Neuronal stem cell (in vitro differentiated cells): ENCODE measurements around the gene BTBD2.
A peak's percentile ranks its signal among the peaks of the same experiment; 100 is the strongest.

Experiments
- DNase-seq: peaks from one replicate; pipeline ENCODE4 v3.0.0-alpha.2; 2013; ENCODE audit warnings: low spot score
- H2AFZ ChIP-seq: one replicate; pipeline ENCODE4 v1.6.1; 2013; ENCODE audit warnings: mild to moderate bottlenecking, low read length, inconsistent platforms
- H2AK5ac ChIP-seq: 2 replicates; pipeline ENCODE4 v1.6.1; 2013; ENCODE audit warnings: low read depth, mild to moderate bottlenecking, inconsistent platforms, low read length, moderate library complexity, mixed read lengths
- H2BK120ac ChIP-seq: 2 replicates; pipeline ENCODE4 v1.6.1; 2013; ENCODE audit warnings: low read depth, mild to moderate bottlenecking, inconsistent platforms, low read length, moderate library complexity, mixed read lengths
- H2BK12ac ChIP-seq: one replicate; pipeline ENCODE4 v1.6.1; 2013; ENCODE audit warnings: low read length, inconsistent platforms
- H2BK15ac ChIP-seq: 2 replicates; pipeline ENCODE4 v1.6.1; 2013; ENCODE audit warnings: mild to moderate bottlenecking, low read length, inconsistent platforms, mixed read lengths
- H2BK5ac ChIP-seq: one replicate; pipeline ENCODE4 v1.6.1; 2013; ENCODE audit warnings: inconsistent platforms, mild to moderate bottlenecking, low read length, moderate library complexity
- H3K14ac ChIP-seq: one replicate; pipeline ENCODE4 v1.6.1; 2013; ENCODE audit warnings: low read length, inconsistent platforms
- H3K18ac ChIP-seq: 2 replicates; pipeline ENCODE4 v1.6.1; 2013; ENCODE audit warnings: low read length, inconsistent platforms
- H3K23ac ChIP-seq: 2 replicates; pipeline ENCODE4 v1.6.1; 2013; ENCODE audit warnings: low read depth, mild to moderate bottlenecking, mixed read lengths, low read length, inconsistent platforms; ENCODE audit not compliant: poor library complexity
- H3K27ac ChIP-seq: replicated peaks from 3 replicates; pipeline ENCODE4 v1.5.1; 2013; ENCODE audit warnings: low read length, inconsistent platforms
- H3K27me3 ChIP-seq, 3 experiments: 2 replicates each; pipeline ENCODE4 v1.6.1; 2013; ENCODE audit warnings: low read length in 3 of 3, mild to moderate bottlenecking in 2 of 3, inconsistent platforms in 1 of 3, low read depth in 1 of 3, mixed read lengths in 1 of 3, moderate library complexity in 1 of 3; ENCODE audit not compliant: control insufficient read depth in 3 of 3, insufficient read depth in 3 of 3
- H3K36me3 ChIP-seq, 2 donors: replicated peaks in 1 of 2; 2 replicates each; pipeline ENCODE4 v1.6.1; 2013; ENCODE audit warnings: low read length in 2 of 2; ENCODE audit not compliant: control insufficient read depth in 2 of 2, insufficient read depth in 2 of 2
- H3K4ac ChIP-seq: 2 replicates; pipeline ENCODE4 v1.6.1; 2013; ENCODE audit warnings: inconsistent platforms, mild to moderate bottlenecking, low read length, moderate library complexity
- H3K4me1 ChIP-seq, 2 donors: 1 replicate in 1 of 2; 2 replicates in 1 of 2; pipeline ENCODE4 v1.6.1; 2013; ENCODE audit warnings: low read length in 2 of 2, low read depth in 1 of 2; ENCODE audit not compliant: control insufficient read depth in 2 of 2, insufficient read depth in 1 of 2
- H3K4me2 ChIP-seq: one replicate; pipeline ENCODE4 v1.6.1; 2013; ENCODE audit warnings: mild to moderate bottlenecking, low read length, inconsistent platforms; ENCODE audit not compliant: insufficient read depth, poor library complexity, severe bottlenecking
- H3K4me3 ChIP-seq, 2 donors: 2 replicates each; pipeline ENCODE4 v1.5.1; 2013; ENCODE audit warnings: low read length in 2 of 2, mild to moderate bottlenecking in 2 of 2, inconsistent platforms in 1 of 2, moderate library complexity in 1 of 2
- H3K79me1 ChIP-seq: one replicate; pipeline ENCODE4 v1.6.1; 2013; ENCODE audit warnings: low read depth, mild to moderate bottlenecking, inconsistent platforms, low read length, moderate library complexity
- H3K9ac ChIP-seq: one replicate; pipeline ENCODE4 v1.6.1; 2013; ENCODE audit warnings: mild to moderate bottlenecking, low read depth, low read length, inconsistent platforms; ENCODE audit not compliant: poor library complexity
- H3K9me3 ChIP-seq, 2 donors: replicated peaks in 1 of 2; 2 replicates each; pipeline versions ENCODE3 to v1.6.1; 2013; ENCODE audit warnings: low read length in 2 of 2, mild to moderate bottlenecking in 2 of 2, inconsistent platforms in 1 of 2, low read depth in 1 of 2, mixed read lengths in 1 of 2, moderate library complexity in 1 of 2; ENCODE audit not compliant: control insufficient read depth in 2 of 2, insufficient read depth in 1 of 2
- H4K8ac ChIP-seq: one replicate; pipeline ENCODE4 v1.6.1; 2013; ENCODE audit warnings: low read depth, mild to moderate bottlenecking, inconsistent platforms, low read length, moderate library complexity
- H4K91ac ChIP-seq: one replicate; pipeline ENCODE4 v1.6.1; 2013; ENCODE audit warnings: low read length, low read depth, mild to moderate bottlenecking, inconsistent platforms; ENCODE audit not compliant: poor library complexity
- WGBS, 2 donors: extraction: QIAGEN DNeasy Blood & Tissue Kit; methylation state at CpG; one replicate each; pipeline ENCODE4 v1.1.7; 2013; ENCODE audit warnings: missing lambda C conversion rate in 2 of 2, mixed read lengths in 1 of 2; ENCODE audit not compliant: insufficient read length in 2 of 2, insufficient replicate concordance in 1 of 2; ENCODE audit errors: extremely low coverage in 2 of 2; 5-methylcytosine and 5-hydroxymethylcytosine counted together

Gene BTBD2

DNA sequence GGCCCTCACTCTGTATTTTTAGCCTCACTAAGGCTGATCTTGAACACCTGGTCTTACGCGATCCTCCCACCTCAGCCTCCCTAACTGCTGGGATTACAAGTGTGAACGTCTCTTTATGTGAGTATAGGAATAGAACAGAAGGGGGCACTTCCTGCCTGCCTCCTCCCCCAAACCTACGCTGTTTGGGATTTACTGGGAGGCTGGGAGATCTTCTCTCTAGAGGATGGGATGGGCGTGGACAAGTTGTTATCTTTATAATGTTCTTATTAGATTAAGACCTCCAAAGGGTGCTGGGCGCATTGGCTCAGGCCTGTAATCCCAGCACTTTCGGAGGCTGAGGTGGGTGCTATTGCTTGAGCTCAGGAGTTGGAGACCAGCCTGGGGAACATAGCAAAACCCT is 77.4 kb downstream of the BTBD2 start:
- WGBS, 2 donors: no CpG with 5 or more reads among the region's 7 CpGs
- H3K4ac ChIP-seq: no peak overlapping the region
- no peak for DNase-seq

GRCh38 chr19:1936916-1937610 is 78.5 kb downstream of the BTBD2 start:
- Histone ChIP-seq H3K27me3 (peaks cover 0 to 2% (median 0%) of the 10 kb centered on the region in 3 experiments), H3K4me1 (peaks cover 2 to 7% of the 10 kb centered on the region in 2 donors), H3K23ac (no peak overlapping the region), H3K4me2 (no peak overlapping the region), H4K91ac (no peak overlapping the region), H3K79me1 (peaks cover 3% of the 10 kb centered on the region), H2AFZ (no peak overlapping the region), H2BK15ac (no peak overlapping the region), H3K9me3 (peaks cover 7% of the 10 kb centered on the region in 2 donors), H2BK5ac (no peak overlapping the region), H3K18ac (peak overlapping the region; percentile 74), H3K4ac (no peak overlapping the region), H4K8ac (no peak overlapping the region), H3K9ac (no peak overlapping the region), H3K4me3 (no peak overlapping the region), H2BK120ac (no peak overlapping the region), H2AK5ac (peak overlapping the region; percentile 19), H2BK12ac (peak overlapping the region; percentile 6), H3K14ac (no peak overlapping the region), H3K27ac (no peak overlapping the region), H3K36me3 (no peaks in the 10 kb centered on the region)
- no peak for DNase-seq
- WGBS, 2 donors: no CpG with 5 or more reads among the region's 24 CpGs

More for the DNA sequence above, 77.4 kb downstream of the BTBD2 start:
- Histone ChIP-seq H2AK5ac (no peak overlapping the region), H4K91ac (no peak overlapping the region), H3K27ac (no peak overlapping the region), H3K14ac (no peak overlapping the region), H3K23ac (no peak overlapping the region), H3K18ac (no peak overlapping the region), H2BK12ac (no peak overlapping the region), H3K79me1 (peaks cover 3% of the 10 kb centered on the region), H2AFZ (no peak overlapping the region), H3K4me2 (no peak overlapping the region), H3K36me3 (no peaks in the 10 kb centered on the region), H3K9ac (no peak overlapping the region), H3K27me3 (peaks cover 0 to 2% (median 0%) of the 10 kb centered on the region in 3 experiments), H2BK5ac (no peak overlapping the region), H2BK15ac (no peak overlapping the region), H4K8ac (no peak overlapping the region), H2BK120ac (no peak overlapping the region), H3K4me3 (no peak overlapping the region), H3K4me1 (peaks cover 5 to 12% of the 10 kb centered on the region in 2 donors), H3K9me3 (peaks cover 4 to 7% of the 10 kb centered on the region in 2 donors)

DNA sequence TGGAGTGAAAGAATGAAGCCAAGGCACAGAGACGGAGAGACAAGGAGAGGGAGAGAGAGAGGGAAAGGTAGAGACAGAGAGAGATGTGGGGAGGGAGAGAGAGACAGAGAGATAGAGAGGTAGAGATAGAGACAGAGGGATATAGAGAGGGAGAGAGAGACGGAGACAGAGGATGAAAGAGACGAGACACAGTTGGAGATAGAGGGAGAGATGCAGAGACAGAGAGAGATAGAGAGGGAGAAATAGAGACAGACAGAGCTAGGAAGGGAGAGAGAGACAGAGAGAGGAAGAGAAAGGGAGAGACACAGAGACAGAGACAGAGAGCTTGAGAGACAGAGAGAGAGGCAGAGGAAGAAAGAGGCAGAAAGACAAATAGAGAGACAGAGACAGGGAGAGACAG is 79.1 kb downstream of the BTBD2 start:
- Histone ChIP-seq H3K23ac (no peak overlapping the region), H2BK5ac (no peak overlapping the region), H3K4me2 (no peak overlapping the region), H2BK12ac (no peak overlapping the region), H4K8ac (no peak overlapping the region), H3K18ac (no peak overlapping the region), H3K79me1 (peaks cover 2% of the 10 kb centered on the region), H2BK120ac (no peak overlapping the region), H3K4me1 (peaks cover 2 to 7% of the 10 kb centered on the region in 2 donors), H2BK15ac (no peak overlapping the region), H3K14ac (no peak overlapping the region), H3K4ac (no peak overlapping the region), H3K4me3 (no peak overlapping the region), H4K91ac (no peak overlapping the region), H3K9ac (no peak overlapping the region), H3K36me3 (no peaks in the 10 kb centered on the region), H3K27me3 (peaks cover 0 to 4% (median 0%) of the 10 kb centered on the region in 3 experiments), H3K9me3 (peaks cover 7 to 11% of the 10 kb centered on the region in 2 donors), H3K27ac (no peak overlapping the region), H2AK5ac (no peak overlapping the region), H2AFZ (no peak overlapping the region)
- no peak for DNase-seq
- no CpG with 5 or more reads among the region's 3 CpGs for WGBS, 2 donors

- H2AK5ac ChIP-seq: peak overlapping the region; percentile 20
- no peak overlapping the region for H3K9ac ChIP-seq
- no peak overlapping the region for H2AFZ ChIP-seq
- peaks cover 2% of the 10 kb centered on the region for H3K79me1 ChIP-seq
- no peak overlapping the region for H4K8ac ChIP-seq
- no peak for DNase-seq
- H3K4ac ChIP-seq: no peak overlapping the region
- H3K4me3 ChIP-seq: no peak overlapping the region
- H3K4me1 ChIP-seq: peaks cover 2 to 7% of the 10 kb centered on the region in 2 donors
- no peaks in the 10 kb centered on the region for H3K36me3 ChIP-seq
- H2BK5ac ChIP-seq: no peak overlapping the region
- H2BK15ac ChIP-seq: no peak overlapping the region
- H3K14ac ChIP-seq: no peak overlapping the region
- H4K91ac ChIP-seq: no peak overlapping the region
- H3K27ac ChIP-seq: no peak overlapping the region
- peaks cover 7 to 11% of the 10 kb centered on the region in 2 donors for H3K9me3 ChIP-seq
- no peak overlapping the region for H3K18ac ChIP-seq
- peaks cover 0 to 4% (median 0%) of the 10 kb centered on the region in 3 experiments for H3K27me3 ChIP-seq
- no peak overlapping the region for H3K4me2 ChIP-seq
- no peak overlapping the region for H2BK120ac ChIP-seq
- WGBS, 2 donors: no CpG with 5 or more reads among the region's 11 CpGs
- no peak overlapping the region for H2BK12ac ChIP-seq
- no peak overlapping the region for H3K23ac ChIP-seq
These were observed 79.9 kb downstream of the BTBD2 start for GRCh38 chr19:1935484-1936208.
